GM12873 (cell line): ENCODE results near the gene ABLIM3.

ENCODE experiments used
- CTCF ChIP-seq: IDR thresholded peaks from 2 replicates; pipeline ENCODE4 v1.5.1; 2012; ENCODE audit warnings: low read depth, mild to moderate bottlenecking, moderate library complexity, low read length, control low read depth; ENCODE audit not compliant: insufficient read depth; ENCODE audit errors: missing control alignments

Gene ABLIM3

GRCh38 chr5:149261246-149261645 is 120.0 kb downstream of the ABLIM3 start:
- TF ChIP-seq CTCF, result no peak

DNA sequence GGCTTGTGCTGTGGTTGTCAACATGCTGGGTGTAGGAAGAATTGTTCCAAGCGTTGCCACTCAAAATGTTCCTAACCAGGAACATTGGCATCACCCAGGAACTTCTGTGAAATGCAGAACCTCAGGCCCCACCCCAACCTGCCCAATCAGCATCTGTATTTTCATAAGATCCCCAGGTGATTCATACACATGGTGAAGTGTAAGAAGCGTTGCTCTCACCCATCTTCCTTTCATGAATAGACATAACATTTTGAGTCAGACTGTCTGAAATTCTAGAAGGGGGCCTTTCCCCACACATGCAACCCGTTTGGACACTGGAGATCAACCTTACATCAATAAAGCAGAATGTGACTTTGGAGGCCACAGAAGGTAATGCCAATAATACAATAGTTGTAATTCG is 121.0 kb downstream of the ABLIM3 start:
- TF ChIP-seq CTCF, result no peak

GRCh38 chr5:149264439-149265067 is 123.3 kb downstream of the ABLIM3 start:
- TF ChIP-seq CTCF, result peak; percentile 73

GRCh38 chr5:149265068-149265465 is 123.8 kb downstream of the ABLIM3 start:
- TF ChIP-seq CTCF, result no peak

GRCh38 chr5:149265597-149265996 is 124.3 kb downstream of the ABLIM3 start:
- peak; percentile 17 for TF ChIP-seq CTCF

DNA sequence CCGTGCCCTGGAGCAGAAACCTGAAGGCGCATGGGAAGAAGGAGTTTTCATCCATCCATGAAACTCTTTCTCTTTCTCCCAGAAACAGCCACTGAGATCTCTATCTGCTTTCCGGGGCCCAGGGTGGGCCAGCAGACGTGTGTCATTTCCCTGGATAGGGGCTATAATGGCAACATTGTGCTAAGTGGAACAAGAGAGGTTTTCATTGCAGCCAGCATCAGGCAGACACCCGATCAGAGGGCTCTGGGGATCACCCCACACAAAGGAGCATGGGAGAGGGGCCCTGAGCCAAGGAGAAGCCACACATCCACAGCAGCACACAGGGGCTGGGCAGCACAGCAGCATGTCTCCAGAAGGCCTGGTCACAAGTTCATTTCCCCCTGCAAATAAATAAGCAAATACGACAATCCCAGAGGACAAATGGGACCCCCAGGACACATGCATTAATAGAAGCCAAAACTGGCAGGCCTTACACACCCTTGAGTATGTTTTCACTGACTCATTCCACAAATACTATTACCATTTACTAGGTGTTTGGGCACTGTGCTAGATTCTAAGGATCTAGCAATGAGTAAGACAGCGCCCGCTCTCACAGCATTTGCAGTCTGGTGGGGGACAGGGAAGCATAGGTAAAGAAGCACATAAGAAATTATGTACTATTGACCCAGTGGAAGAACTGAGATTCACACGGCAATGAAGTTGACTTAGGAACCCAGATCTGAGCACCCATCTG is 126.1 kb downstream of the ABLIM3 start:
- TF ChIP-seq CTCF, result no peak

DNA sequence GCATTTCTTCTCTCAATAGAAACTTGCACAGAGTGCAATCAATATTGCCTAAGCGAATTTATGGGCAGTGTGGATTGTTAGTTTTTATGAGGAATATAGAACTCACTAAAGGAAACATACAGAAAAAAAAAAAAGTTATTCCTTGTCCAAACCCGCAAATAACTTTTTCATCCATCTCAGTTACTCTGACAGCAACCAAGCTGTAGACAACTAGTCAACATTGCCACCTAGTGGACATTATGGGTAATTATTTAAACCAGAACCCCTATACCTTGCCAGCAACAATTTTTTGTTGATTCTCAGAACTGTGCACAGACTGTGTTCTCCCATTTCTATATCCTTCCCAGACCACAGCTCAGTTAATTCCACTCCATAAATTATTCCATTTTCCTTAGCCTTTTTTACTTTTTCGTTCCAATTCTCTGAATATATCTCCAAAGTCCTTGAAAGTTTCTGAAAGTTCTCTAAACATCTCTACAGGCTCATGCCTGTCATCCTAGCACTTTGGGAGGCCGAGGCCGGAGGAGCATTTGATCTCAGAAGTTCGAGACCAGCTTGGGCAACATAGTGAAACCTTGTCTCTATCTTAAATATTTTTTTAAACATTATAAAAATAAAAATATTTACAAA is 127.8 kb downstream of the ABLIM3 start:
- peak; percentile 65 for TF ChIP-seq CTCF
